Hematopoietic multipotent progenitor cell treated with erythropoietin and hydrocortisone succinate and interleukin-3 and kit ligand, for 17 days (in vitro differentiated cells): ENCODE measurements around the gene PITPNM1.
A peak's percentile ranks its signal among the peaks of the same experiment; 100 is the strongest.
"Not testable (repeated sequence)": the region's sequence is repeated elsewhere in the genome, so short reads cannot be mapped to it uniquely, and the experiment has no call there.

Experiments
- DNase-seq: peaks from one replicate; pipeline ENCODE4 v3.0.0-alpha.2; 2015; ENCODE audit warnings: low spot score

Gene PITPNM1

DNA sequence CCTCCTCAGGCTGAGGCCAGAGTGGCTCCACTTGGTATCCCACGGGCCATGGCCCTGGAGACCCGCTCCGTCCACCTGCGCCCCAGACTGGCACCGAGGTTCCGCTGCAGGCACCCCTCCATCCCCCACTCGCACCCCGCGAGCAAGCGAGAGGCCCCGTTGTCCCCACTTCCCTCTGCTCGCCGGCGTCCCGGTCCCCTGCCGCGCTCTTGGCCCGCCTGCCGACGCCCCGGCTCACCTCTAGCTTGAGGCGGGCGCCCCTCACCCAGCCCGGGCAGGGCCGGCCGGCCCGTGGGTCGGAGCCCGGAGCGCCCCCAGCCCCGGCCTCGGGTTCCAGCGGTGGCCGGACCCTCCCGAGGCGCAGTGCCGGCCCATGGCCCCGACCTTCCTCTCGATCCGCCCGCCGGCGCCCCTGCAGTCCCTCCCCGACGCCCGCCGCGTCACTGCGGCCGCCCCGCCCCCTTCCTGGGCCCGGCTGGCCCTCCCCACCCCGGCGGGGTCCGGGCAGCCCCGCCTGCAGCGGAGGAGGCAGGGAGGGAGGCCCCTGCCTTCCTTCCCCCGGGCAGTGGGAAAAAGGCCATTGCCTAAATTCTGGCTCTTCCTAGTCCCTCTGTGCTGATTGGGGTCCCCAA, at the start of gene PITPNM1:
TSS of gene PITPNM1 (minus strand) at position 414 of the 632 bp plus-strand sequence. CDS start 1,183 bp downstream, outside the sequence.
- DNase-seq: no peak

DNA sequence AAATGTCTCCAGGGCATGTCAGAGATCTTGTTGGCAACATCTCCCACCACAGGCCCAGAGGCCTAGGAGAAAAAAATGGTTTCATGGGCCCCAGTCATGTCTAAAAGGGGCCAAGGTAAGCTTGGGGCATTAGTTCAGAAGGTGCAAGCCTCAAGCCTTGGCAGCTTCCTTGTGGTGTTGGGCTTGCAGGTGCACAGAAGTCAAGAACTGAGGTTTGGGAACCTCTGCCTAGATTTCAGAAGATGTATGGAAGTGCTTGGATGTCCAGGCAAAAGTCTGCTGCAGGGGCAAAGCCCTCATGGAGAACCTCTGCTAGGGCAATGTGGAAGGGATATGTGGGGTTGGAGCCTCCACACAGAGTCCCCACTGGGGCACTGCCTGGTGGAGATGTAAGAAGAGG, 46.5 kb upstream of the PITPNM1 start:
- not testable (repeated sequence) for DNase-seq

DNA sequence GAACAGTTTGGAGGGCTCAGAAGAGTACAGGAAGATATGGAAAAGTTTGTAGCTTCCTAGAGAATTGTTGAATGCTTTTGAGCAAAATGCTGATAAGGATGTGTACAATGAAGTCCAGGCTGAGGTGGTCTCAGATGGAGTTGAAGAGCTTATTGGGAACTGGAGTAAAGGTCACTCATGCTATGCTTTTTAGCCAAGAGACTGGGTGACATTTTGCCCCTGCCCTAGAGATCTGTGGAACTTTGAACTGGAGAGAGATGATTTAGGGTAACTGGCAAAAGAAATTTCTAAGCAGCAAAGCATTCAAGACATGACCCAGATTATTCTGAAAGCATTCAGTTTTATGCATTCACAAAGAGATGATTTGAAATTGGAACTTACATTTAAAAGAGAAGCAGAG, 46.0 kb upstream of the PITPNM1 start:
- no peak for DNase-seq

DNA sequence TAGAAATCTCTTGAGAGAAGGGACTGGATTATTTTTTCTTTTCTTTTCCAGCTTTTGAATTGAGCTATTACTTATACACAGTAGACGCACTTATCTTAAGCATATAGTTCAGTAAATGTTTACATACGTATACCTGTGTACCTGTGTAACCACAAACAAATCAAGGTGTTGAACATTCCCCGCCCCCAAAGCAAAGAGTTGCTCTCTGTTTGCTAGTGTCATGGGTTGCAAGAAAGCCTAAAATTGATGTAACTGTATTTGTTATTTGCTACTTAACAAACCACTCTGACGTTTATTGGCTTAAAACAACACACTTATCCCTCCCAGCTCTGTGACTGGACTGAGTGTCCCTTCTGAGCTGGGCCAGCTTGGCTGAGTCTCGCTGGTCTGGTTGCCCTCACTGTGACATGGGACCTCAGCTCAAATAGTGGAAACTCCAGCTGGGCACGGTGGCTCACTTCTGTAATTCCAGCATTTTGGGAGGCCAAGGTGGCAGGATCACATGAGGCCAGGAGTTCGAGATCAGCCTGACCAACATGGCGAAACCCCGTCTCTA, 43.5 kb upstream of the PITPNM1 start:
- DNase-seq: no peak

DNA sequence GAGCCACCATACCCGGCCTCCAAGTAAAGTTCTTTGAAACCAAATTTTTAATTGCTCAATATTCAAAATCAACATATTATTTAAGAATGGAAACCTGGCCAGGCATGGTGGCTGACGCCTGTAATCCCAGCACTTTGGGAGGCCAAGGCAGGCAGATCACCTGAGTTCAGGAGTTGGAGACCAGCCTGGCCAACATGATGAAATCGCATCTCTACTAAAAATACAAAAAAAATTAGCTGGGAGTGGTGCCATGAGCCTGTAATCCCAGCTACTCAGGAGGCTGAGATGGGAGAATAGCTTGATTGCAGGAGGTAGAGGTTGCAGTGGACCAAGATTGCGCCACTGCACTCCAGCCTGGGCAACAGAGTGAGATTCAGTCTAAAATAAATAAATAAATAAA, 42.9 kb upstream of the PITPNM1 start:
- not testable (repeated sequence) for DNase-seq

DNA sequence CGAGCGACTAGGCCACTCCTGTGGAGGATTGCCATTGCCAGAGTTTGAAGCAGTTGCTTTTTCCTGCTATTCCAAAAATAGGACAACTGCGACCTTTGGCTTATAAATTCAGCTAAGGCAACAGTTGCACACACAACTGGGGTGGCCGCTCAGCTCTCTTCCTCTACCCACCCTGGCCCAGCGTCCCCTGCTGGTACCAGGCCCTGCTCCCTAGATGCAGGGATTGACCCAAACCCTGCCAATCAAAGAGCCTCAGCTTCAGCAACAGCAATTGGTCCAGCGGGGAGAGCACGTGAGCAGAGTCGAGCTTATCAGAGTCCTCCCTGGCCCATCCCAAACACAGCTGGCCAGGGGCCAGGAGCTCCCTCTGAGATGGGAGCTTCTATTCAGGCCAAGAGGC, 40.1 kb upstream of the PITPNM1 start:
- DNase-seq: peak; percentile 25

DNA sequence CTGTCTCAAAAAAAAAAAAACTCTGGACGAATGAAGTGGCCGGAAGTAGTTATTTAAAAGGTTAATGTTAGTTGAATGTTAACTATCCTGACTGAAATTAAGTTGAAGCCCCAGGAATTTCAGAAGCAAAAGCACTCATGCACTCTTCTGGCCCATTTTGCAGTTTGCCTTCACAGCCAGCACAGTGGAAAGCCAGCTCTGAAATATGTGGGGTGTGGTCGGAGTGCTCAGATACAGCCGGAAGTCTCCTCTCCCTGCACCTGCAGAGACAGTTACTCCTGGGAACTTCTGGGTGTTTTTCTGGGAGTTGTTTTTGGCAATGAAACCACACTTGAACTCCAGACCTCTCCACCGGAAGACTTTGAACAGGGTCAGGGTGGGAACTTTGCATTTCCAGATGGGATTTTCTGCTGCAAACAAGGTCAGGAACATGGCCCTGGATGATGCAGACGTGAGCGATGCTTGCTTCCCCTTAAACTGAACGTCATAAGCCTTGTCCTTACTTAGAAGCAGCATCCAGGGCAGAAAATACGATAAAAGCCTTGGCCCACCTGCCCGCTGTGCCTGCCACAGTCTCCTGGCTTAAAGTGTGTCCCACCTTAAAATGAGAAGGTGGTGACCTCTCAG, 39.6 kb upstream of the PITPNM1 start:
- no peak for DNase-seq

DNA sequence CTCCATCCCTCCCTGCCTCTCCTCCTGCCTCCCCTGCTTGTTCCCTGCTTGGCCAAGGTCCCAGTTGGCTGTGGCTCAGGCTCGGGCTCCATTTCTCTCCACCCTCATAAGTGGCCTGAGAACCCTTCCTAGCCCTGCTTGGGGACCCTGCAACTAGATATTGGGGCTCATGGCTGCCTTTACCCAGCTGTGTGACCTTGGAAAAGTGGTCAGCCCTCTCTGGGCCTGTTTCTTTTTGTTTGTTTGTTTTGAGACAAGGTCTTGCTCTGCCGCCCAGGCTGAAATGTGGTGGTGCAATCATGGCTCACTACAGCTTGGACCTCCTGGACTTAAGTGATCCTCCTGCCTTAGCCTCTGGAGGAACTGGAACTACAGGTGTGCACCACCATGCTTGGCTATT, 38.4 kb upstream of the PITPNM1 start:
- no peak for DNase-seq

DNA sequence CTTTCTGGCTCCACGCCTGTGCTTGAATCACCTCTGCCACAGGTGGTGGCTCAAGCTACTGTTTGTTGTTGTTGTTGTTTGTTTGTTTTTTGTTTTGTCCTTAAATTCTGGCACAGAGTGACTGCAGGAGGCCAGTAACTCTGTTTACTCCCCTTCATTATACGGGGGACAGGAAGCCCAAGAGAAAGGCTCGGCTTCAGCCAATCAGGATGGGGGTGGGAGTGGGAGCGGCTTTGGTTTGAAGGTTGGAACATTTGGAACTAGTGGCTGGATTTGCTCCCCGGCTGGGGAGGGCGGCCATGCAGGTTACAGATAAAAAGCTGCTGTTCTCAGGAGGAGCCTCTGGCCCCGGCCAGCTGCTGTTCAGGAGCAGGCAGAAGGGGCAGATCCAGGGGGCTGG, 37.8 kb upstream of the PITPNM1 start:
- DNase-seq: no peak

DNA sequence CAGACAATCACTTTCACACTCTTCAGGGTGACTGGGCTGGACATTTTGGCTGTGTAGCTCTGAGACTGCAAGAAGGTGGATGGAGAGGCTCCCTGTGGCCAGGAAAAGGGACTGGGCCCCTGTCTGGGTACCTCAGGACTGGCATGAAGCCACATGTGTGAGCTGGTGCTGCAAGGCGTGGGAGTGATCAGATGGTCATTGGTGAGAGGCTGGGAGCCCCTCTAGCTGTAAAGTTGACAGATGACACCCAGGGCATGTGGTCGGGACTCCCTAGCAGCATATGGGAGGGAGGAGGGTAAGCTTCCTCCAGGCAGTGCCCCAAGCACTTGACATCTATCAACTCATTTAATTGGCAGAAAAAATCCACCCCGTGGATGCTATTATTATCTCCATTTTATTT, 37.0 kb upstream of the PITPNM1 start:
- DNase-seq: no peak

DNA sequence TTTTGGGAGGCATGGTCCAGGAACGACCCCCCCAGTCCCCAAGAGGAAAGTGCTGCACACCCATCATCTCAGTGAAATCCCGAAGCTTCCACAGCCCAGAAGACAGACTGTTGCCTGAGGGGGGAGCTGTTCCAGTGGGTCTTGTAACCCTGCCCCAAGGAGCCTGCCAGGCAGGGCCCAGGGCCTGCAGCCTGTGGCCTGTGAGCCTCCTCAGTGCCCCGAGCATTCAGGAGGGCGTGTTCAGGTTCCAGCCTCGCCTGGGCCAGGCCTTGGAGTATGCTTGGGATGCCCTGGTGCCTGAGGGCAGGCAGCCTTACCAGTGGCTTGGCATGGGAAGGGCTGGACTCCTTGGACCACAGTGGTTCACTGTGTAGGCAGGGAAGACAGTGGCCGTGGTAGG, 36.0 kb upstream of the PITPNM1 start:
- DNase-seq: no peak

DNA sequence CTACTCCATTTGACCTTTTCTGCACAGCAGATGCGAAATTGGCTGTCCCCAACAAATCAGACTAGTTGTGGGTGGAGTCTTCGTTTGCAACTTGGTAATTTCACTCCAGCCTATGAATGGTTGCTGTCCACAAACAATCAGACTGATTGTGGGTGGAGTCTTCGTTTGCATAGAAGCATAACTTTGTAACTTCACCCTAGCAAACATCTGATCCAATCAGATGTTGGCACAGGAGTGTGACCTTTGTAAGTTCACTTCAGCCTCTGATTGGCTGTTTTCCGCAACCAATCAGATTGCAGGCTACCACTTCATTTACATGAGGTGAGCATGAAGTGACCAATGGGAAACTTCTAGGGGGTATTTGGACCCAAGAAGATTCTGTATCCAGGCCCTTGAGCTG, 34.4 kb upstream of the PITPNM1 start:
- DNase-seq: no peak

DNA sequence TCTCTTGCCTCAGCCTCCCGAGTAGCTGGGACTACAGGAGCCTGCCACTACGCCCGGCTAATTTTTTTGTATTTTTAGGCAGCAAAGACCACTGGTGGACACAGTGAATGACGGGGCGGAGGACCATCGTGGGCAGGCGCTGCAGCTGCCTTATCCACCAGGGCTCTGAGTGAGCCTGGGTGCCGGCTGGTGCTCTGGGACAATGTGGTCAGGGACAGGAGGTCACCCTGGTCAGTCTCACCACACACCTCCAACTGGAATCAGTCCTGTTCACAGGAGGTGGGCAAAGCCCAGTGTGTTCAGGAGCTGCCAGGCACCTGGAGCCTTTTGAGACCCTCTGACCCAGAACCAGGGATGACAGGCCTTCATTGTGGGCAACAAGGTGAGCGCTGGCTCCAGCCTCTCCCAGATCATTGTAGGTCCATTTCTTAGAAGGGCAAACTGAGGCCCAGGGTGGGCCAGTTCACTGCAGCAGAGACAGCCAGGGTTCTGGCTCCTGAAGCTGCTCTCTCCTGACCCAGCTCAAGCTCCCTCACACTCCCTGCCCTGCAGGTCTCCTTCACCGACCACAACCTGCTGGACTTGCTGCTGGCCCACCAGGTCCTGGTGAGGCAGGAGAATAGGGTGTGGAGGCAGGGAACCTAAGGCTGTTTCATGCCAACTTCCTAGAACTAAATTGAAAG, 33.8 kb upstream of the PITPNM1 start:
- no peak for DNase-seq

DNA sequence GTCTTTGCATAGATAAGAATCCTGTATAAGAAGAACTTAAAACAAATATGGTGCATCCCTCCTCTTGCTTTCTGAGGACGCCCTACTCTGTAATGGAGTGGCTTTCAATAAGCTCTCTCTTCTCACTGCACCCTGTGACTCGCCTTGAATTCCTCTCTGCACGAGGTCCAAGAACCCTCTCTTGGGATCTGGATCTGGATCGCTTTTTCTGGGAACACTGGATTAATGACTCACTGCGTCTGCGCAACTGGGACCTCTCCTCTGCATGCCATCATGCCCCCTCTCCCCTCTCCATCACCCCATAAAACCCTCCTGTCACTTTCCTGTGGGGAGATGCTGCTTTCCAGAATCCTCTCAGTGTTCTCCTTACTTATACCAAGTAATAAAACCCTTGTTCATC, 33.1 kb upstream of the PITPNM1 start:
- DNase-seq: no peak

DNA sequence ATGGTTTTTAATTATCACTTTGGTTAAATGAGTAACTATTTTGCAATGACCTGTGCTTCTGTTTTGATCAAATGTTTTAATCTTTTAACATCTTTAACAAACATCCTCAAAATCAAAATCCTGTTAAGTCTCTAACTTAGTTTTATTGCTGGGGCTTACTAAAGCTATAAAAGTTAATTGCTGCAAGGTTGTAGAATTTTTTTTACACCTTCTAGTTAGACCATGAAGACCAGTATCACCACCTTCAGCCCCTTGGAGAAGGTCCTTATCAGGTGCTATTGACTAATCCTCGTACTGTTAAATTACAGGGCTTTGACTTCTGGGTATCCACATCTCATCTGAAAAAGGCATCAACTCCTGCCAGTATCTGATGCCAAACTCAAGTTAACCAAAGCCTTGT, 30.4 kb upstream of the PITPNM1 start:
- DNase-seq: no peak

DNA sequence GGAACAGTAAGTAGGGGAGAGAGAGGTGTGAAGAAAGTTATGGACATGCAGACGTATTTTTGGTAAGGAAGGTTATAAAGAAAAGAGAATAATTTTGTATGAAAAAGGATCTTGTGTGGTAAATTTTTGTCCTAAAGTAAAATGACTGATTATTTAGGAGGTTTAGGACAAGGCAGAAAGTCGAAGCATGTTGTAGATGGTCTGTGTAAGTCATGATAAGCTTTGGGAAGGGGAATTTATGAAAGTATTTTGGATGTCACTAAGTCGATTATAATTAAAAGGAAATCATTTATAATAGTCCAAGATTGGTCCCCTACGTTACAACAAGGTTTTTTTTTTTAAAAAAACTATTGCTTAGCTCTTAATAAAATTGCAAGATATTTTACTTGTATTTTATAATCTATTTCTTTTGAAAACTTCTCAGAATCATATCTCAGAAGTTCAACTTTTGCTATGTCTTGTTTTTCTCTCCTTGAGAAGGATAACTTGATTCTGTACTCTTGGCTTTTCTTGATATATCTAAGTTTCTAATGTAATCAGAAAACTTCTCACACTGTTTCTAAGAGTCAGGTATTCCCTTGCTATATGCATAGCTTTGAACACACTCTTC, 29.0 kb upstream of the PITPNM1 start:
- DNase-seq: no peak

DNA sequence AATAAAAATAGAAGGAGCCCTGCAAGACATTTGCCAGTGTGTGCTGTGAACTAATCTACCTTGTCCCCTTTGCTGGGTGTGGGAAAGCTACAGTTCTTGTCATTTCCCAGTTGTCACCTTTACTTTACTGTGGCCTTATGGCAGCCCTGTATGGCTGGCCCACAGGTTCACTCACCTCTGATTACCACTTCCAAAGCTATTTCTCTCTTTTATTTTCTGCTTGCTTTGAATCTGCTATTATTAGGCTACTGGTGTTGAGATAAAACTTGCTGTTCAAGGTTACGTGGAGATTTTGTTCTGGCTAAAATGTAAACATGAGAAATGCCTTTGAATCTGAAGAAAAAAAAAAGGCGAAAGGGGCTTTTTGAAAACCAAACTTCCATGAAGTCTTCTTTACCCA, 27.7 kb upstream of the PITPNM1 start:
- DNase-seq: no peak

DNA sequence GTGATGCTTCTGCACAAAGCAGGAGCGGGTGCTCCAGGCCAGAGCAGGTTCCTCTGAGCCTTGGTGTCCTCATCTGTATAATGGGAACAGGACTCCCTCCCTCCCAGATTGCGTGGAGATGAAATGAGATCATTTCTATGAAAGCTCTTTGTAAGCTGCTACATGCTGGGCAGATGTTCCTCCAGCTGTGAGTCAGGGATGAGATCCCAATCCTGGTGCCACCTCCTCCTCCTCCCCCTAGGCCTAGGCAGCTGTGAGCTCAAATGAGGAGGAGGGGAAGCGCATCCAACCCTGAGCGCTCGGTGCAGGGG, 25.1 kb upstream of the PITPNM1 start:
- DNase-seq: no peak

DNA sequence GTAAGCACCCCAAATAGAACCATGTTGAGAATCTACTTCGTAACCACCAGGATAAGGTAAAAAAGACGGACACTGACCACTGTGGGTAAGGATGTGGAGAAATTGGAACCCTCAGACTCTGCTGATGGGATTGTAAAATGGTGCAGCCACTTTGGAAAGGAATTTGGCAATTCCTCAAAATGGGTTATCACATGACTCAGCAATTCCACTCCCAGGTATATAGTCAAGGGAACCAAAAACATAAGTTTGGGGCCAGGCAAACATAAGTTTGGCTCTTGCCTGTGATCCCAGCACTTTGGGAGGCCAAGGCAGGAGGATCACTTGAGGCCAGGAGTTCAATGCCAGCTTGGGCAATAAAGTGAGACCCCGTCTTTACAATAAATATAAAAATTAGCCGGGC, 23.2 kb upstream of the PITPNM1 start:
- DNase-seq: no peak

DNA sequence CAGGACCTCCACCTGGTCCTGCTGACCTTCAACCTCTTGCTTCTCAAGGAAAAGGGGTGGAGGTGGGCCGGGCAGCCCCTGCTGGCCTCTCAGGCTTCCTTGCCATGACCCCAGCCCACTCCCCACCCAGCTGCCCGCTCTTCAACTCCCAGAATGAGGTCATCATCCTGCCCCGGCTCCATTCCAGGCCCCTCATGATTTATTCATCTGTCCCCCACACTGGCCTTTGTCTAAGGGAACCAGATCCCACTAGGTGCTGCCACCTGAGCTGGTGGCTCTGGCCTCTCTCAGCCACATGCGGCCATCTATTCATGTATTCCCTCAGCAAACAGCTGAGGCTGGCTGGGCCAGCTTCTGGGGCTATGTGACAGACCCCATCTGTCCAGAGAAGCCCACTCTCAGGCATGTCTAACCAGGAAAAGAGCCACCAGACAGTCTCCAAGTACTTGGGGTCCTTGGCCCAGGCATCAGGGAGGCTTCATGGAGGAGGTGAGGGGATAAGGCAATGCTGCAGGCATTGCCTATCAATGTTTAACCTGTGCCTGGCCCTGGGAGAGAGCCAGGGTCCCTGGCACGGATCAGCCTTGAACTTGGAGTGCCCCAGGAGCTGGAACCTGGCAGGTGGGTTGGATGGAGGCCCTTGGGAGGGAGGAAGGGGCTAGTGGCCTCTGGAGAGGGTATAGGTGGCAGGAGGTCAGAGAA, 20.3 kb upstream of the PITPNM1 start:
- DNase-seq: no peak

DNA sequence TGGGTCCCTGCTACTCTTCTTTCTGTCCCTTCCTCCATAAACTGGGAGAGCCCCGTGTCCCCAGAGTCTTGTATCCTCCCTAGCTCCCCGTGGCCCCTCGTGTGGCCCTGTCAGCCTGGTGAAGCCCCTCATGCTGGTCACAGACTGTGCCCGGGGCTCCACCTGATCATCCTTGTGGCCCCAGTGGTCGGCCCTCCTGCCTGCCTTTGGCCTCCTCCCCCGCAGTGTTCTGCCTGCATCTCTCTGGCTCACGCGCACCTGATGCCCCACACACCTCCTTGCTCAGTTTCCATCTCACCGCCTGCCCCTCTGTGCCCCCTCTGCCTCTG, 19.3 kb upstream of the PITPNM1 start:
- DNase-seq: no peak
